ENCODE measurements around the gene REG3A. TPM values are rescaled to one million over a fixed set of nuclear protein-coding genes. Genes with fewer than 3 reads are reported as not detected.

Gene REG3A
- total RNA-seq, 2 donors from 2014 or later = not detected

DNA sequence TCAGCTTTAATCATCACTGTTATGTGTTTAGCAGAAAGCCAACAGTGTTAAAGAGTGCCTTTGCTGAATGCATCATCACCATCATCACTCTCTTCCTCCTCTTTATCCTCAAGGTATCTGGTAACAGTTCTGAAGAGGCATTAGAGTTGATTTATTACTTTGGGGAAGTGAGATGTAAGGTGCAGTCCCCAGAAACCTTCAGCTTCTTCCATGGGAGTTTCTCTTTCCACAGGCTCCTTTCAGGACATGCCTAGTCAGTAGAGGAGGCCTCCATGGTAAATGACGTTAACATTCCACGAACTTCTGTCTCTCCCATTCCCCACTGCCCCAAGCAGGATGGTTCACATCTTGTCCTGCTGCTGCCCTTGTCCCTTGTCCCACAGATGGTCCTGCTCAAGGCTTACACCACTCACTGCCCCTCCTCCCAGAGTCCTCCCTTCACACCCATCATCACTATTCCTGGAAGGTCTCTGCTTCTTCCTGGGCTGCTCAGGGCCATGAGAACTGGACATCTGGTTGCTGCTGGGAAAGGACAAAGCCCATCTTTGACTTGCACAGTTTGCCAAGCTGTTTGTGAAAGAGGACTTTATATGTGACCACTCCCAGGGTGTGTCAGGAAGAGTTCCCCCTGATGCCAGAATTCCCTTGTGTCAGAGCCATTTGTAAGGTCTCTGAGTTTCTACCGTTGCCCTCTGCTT lies 44.6 kb downstream of the REG3A start:
- no peaks in the 10 kb centered on the region for H3K4me1 ChIP-seq (replicated peaks)
- H3K27ac ChIP-seq = no peak overlapping the region
- DNase-seq (ENCODE audit: low spot score) = no peak
- H3K27me3 ChIP-seq (replicated peaks; ENCODE audit: insufficient read depth) = no peaks in the 10 kb centered on the region
- H3K9me3 ChIP-seq = no peaks in the 10 kb centered on the region
- intact Hi-C loops (cut with DNase I) = no loop called here
- TF ChIP-seq POLR2A (IDR thresholded peaks at IDR 0.05) = no peak
- TF ChIP-seq CTCF (IDR thresholded peaks at IDR 0.05) = no peak
- TF ChIP-seq POLR2AphosphoS5 (IDR thresholded peaks at IDR 0.05) = no peak
- no peaks in the 10 kb centered on the region for H3K36me3 ChIP-seq
- 62% methylated on average over 3 of the region's 3 CpGs for WGBS
- H3K4me3 ChIP-seq = no peak overlapping the region

DNA sequence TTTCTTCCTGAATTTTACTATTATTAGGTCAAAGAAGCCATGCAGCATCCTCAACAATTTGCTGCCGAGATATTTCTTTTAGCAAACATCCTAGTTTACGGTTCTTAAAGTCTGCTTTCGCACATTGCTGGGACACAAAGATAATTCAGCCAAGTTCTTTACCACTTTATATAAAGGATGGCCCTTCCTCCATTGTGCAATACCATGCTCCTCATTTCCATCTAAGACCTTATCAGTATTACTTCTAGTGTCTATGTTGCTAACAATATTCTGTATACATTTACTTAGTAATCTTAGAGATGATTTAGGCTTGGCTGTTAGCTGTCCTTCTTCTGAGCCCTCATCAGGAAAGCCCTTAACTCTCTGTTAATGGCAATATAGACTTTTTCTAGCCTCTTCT lies 47.3 kb downstream of the REG3A start:
- no peaks in the 10 kb centered on the region for H3K4me1 ChIP-seq (replicated peaks)

More for the DNA sequence above, 47.3 kb downstream of the REG3A start:
- no peaks in the 10 kb centered on the region for H3K27me3 ChIP-seq (replicated peaks; ENCODE audit: insufficient read depth)
- intact Hi-C loops (cut with DNase I) = no loop called here
- 93% methylated on average over 3 of the region's 3 CpGs for WGBS
- TF ChIP-seq POLR2AphosphoS5 (IDR thresholded peaks at IDR 0.05) (no peak), POLR2A (IDR thresholded peaks at IDR 0.05) (no peak), CTCF (IDR thresholded peaks at IDR 0.05) (no peak)
- no peak for DNase-seq (ENCODE audit: low spot score)
- H3K9me3 ChIP-seq = no peaks in the 10 kb centered on the region
- no peak overlapping the region for H3K27ac ChIP-seq
- H3K36me3 ChIP-seq = no peaks in the 10 kb centered on the region
- no peak overlapping the region for H3K4me3 ChIP-seq

Other genes starting within 250 kb of the REG3A start
- 10 to 100 TPM in 1 of 2 donors, not detected in 1; 52.0 TPM for gene REG3G, start 134.1 kb downstream of the REG3A start, total RNA-seq
- gene REG1B, start 71.8 kb downstream of the REG3A start, total RNA-seq = not detected
- gene REG1A, start 39.3 kb downstream of the REG3A start, total RNA-seq = not detected

Measured in prostate gland (tissue), 2 donors.